Activated T-helper 9 cell treated with anti-CD3 and anti-CD28 coated beads, Interleukin-2, amount 50 U/mL, for 16 hours (primary cell): Measurements from ENCODE around the gene TNIK.

ENCODE experiments used
- DNase-seq: peaks from one replicate; pipeline ENCODE4 v3.0.0-alpha.2; 2020; ENCODE audit warnings: low read depth

Gene TNIK

DNA sequence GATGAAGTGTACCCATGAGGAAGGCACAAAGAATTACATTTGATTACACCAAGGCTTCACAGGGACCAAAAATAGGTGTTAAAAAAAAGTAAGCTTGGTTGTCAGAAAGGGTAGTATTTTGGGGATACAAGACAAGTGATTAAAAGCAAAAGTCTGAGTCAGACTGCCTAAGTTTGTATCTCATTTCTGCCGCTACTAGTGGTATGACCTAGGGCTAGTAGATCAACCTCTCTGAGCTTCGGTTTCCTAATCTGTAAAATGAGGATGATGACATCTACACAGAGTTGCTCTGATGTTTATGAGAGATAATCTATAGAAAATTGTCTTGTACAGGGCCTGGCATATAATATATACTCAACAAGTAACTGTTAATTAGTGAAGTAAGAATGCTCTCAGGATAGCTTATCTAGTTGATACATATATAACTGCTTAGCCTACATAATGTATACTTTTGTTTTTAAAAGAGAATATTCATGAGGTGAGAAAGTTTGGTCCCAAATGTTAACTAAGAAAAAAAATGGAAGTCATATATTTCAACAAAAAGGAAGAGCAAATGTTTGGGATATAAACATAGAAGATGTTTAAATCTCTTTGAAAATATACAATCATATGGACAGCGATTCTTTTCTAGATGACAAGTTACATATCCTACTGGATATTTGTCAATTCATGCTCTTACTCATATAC, 270.7 kb downstream of the TNIK start:
- DNase-seq: no peak

- DNase-seq: no peak
Measured at GRCh38 chr3:171187706-171188290, 272.4 kb downstream of the TNIK start.

- DNase-seq: no peak
Measured at GRCh38 chr3:171186817-171187500, 273.2 kb downstream of the TNIK start.

GRCh38 chr3:171186383-171186782, 273.8 kb downstream of the TNIK start:
- DNase-seq: no peak

- DNase-seq: no peak
Measured at GRCh38 chr3:171185959-171186358, 274.2 kb downstream of the TNIK start.

- no peak for DNase-seq
Measured at GRCh38 chr3:171184372-171184771, 275.8 kb downstream of the TNIK start.

DNA sequence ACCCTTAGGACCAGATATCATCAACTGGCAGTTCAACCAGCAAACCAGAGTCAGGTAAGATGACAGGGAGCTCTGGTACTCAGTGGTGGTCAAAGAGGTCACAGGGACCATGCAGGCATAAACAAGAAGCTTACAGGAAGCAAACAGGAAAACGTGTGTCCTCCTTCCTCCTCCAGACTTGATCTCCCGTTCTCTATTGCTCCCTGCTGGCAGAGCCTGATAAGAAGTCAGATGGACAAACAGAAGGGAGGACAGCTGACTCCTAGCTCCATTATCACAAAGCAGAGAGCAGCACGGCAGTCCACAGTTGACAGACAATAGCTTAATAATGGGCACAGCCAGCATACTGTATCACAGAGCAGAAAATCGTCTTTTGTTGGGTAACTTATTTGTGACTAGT, 277.2 kb downstream of the TNIK start:
- DNase-seq: no peak

- DNase-seq: no peak
Measured at GRCh38 chr3:171181907-171182690, 278.1 kb downstream of the TNIK start.

DNA sequence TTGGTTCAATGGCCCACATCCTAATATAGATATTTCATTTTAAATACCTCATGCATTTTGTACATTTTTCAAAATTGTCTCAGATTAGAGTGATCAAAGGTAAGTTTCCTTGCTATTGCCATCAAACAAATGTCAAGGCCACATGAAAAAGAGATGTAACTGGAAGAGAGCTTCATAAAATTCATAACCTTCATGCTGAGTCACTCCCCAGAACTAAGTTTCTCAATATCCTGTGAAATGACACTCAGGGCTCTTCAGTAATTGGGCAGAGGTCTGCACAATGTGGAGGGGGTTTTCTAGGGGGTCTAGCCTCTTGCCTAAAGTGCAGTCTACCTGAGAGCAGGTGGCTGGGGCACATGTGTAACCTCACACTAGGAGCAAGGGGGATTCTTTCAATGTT, 281.5 kb downstream of the TNIK start:
- DNase-seq: no peak

DNA sequence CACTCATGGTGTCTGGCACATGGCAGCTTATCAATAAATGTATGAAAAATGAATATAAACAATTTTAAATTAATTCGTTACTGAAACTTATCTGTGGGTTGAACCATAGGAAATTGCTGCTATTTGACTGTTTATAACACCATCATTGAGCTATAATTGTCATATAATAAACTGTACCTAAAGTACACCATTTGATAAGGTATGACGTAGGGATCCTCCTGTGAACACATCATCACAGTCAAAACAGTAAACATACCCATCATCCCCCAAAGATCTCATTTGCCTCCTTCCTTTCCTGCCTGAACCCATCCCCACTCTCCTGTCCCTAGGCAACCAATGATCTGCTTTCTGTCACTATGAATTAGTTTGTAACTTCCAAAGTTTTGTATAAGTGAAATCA, 282.7 kb downstream of the TNIK start:
- DNase-seq: no peak

DNA sequence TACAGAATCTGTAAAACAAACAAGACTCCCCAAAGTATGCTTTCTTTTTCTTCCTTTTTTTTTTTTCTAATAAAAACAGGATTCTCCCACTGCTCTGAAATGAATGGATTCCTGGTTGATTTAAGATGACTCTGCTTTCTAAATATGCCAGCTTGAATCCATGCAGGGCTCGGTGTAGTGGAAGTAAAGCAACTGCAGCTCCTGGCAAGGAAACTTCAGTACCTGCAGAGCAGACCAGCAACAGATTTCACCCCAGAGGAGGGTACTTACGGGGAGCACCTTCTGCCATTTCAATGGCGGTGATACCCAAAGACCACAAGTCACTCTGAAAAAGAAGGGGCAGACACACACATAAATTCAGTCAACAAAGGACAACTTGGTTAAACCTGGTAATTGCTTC, 283.1 kb downstream of the TNIK start:
- no peak for DNase-seq

DNA sequence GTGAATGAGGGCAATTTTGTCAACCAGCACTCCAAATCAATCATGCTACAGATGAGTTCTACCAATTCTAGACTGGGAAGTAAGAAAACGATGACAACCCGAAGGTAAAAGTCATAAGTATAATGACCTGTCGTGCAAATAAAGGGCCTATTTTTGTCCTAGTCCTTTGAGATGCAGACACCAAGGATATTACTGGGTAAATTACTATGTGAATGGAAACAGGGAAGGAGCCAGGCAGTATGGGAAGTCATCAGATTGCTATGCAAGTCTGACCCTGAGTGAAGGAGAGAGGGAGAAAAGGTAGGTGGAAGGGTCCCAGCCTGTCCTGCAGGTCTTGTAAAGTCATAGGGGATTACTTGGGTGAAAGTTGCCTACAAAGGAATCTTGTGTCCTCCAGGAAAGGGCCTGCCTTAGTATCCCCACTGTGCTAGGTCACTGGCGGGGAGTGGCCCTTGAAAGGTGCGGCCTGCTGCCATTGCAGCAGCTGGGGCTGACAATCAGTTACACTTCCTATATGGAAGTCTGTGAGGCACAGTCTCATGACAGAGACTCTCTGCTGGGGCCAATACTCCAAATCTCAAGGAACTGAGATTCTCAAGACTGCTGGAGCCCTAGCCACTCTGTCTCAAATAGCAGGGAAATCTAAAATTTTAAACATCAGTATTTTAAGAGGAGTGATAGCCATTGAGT, 283.8 kb downstream of the TNIK start:
- no peak for DNase-seq

GRCh38 chr3:171175741-171176234, 284.4 kb downstream of the TNIK start:
- no peak for DNase-seq

DNA sequence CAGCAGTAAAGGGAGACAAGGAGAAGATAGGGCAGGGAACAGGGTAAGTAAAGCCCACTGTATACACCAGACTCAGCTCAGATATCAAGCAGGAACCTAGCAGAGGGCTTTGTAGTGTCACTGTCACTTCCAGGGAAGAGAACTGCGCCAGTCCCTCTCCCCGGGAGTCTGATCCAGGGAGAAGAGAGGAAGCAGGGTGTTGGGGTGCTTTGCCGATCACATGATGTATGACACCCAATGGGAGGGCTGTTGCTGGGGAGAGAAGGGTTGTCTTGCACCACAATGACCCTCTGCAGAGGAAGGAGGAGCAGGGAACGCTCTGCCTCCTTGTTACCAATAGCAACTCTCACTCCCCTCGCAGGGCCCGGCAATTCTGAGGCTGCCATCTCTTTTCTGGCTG, 286.5 kb downstream of the TNIK start:
- DNase-seq: no peak

- DNase-seq: no peak
Measured at GRCh38 chr3:171172070-171172469, 288.1 kb downstream of the TNIK start.

DNA sequence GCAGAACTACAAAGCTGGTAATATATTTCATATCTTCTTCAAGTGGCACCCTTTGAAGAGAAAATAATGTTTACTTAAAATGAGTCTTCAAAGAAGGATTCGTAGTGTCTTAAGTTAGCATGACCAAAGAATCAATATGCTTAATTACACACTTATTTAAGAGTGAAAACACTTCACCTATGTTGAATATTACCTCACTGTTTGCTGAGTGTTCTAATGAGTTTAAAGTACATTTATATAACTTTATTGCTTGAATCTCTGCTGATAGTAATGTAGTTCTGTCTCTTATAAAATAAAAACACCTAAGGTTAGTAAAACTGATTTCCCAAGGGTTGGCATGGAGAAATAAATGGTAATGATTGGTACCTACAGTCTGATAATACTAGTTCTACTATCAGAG, 290.3 kb downstream of the TNIK start:
- DNase-seq: no peak

DNA sequence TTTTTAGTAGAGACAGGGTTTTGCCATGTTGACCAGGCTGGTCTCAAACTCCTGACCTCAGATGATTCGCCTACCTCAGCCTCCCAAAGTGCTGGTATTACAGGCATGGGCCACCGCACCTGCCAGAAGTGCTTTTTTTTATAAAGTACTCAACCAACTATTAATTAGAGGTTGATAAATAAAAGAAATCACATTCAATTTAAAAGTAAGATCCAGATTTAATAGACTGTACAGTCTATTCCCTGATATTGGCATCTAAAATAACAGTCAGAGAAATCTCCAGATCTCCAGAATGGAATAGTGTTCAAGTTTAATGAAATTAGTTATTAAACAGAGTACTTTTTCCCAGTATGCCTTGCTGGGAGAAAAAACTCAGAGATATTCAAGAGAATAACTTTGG, 290.8 kb downstream of the TNIK start:
- DNase-seq: no peak

DNA sequence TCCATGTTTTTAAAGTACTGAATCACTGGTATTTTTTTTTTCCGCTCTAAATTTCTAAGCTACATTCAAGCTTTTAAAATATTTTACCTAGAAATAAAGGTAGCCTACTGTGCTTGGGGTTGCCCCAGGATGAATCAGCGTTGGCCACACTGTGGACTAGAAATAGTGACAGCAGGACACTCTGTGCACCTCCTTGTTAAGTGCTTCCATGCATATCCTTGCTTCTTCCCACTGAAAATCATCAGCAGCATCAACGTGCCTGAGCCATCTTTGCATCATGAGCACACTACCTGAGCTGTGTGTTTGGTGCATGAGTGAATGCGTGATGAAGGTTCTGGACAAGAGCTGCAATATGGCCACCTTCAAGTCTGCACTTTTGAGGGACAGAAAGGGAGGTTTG, 291.7 kb downstream of the TNIK start:
- DNase-seq: no peak

GRCh38 chr3:171168086-171168485, 292.1 kb downstream of the TNIK start:
- no peak for DNase-seq

DNA sequence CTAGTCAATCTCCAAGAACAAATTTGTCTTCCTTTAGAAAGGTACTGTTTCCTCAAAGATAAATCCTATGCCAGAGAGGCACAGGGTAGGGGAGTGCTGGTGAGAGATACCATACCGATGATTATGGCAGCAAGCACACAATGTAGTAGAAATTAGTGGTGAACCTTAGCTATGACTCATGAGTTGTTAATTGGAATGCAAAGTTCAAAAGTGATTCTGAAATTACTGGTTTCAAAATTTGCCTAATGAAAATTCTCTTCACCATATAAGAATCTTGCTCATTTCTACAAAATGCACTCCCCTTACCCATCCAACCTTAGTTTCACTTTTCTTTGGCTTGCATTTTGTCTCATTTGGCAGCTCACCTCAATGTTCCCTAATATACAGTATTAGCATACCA, 294.2 kb downstream of the TNIK start:
- no peak for DNase-seq

GRCh38 chr3:171165499-171165921, 294.7 kb downstream of the TNIK start:
- no peak for DNase-seq

DNA sequence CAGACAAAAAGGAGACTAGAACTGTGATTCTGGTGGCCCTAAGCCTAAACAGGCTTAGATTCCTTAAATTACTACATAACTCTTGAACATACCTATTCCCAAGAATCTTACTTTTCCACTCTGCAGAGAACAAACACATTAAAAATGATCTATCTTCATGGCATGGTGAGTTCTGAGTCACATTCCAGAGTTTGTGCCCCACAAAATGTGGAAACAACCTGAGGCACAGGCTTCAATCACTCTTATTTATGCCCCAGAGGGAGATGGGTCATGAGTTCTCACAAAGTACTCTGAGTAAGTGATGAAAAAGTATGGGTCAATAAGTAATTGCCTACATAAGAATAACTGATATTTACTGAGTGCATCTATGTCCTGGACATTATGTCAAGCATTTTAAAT, 296.1 kb downstream of the TNIK start:
- no peak for DNase-seq
